Measurements from ENCODE around the gene CD247.

The CD247 gene

GRCh38 chr1:167532964-167533824 is 14.9 kb upstream of the CD247 start:
- Histone ChIP-seq H3K36me3 (ENCODE audit: insufficient read depth, low read length) (no peaks in the 10 kb centered on the region), H3K9me3 (ENCODE audit: low read depth, low read length) (no peaks in the 10 kb centered on the region), H3K27ac (no peak overlapping the region), H3K4me3 (no peak overlapping the region), H3K9ac (ENCODE audit: insufficient read length) (no peak overlapping the region)
- DNase-seq (ENCODE audit: low read depth, low spot score), result no peak
- TF ChIP-seq POLR2AphosphoS5 (IDR thresholded peaks at IDR 0.05; ENCODE audit: borderline replicate concordance, low read depth, low read length) (no peak), FOXP2 (optimal IDR thresholded peaks at IDR 0.05; ENCODE audit: control extremely low read depth, extremely low read length, insufficient read depth) (no peak), EZH2 (IDR thresholded peaks at IDR 0.05) (no peak)

- Histone ChIP-seq H3K27ac (no peak overlapping the region), H3K9me3 (ENCODE audit: low read depth, low read length) (no peaks in the 10 kb centered on the region), H3K36me3 (ENCODE audit: insufficient read depth, low read length) (no peaks in the 10 kb centered on the region), H3K4me3 (no peak overlapping the region), H3K9ac (ENCODE audit: insufficient read length) (no peak overlapping the region)
- DNase-seq (ENCODE audit: low read depth, low spot score), result no peak
- TF ChIP-seq FOXP2 (optimal IDR thresholded peaks at IDR 0.05; ENCODE audit: control extremely low read depth, extremely low read length, insufficient read depth) (no peak), POLR2AphosphoS5 (IDR thresholded peaks at IDR 0.05; ENCODE audit: borderline replicate concordance, low read depth, low read length) (no peak)
Observed at GRCh38 chr1:167532375-167532774, 14.0 kb upstream of the CD247 start.

- no peak overlapping the region for H3K27ac ChIP-seq
- TF ChIP-seq FOXP2 (optimal IDR thresholded peaks at IDR 0.05; ENCODE audit: control extremely low read depth, extremely low read length, insufficient read depth), result no peak
- no peak for TF ChIP-seq POLR2AphosphoS5 (IDR thresholded peaks at IDR 0.05; ENCODE audit: borderline replicate concordance, low read depth, low read length)
- no peak for TF ChIP-seq EZH2 (IDR thresholded peaks at IDR 0.05)
- H3K4me3 ChIP-seq, result no peak overlapping the region
- H3K36me3 ChIP-seq (ENCODE audit: insufficient read depth, low read length), result no peaks in the 10 kb centered on the region
- peak; percentile 37 for DNase-seq (ENCODE audit: low read depth, low spot score)
- H3K9ac ChIP-seq (ENCODE audit: insufficient read length), result no peak overlapping the region
- H3K9me3 ChIP-seq (ENCODE audit: low read depth, low read length), result no peaks in the 10 kb centered on the region
Observed at GRCh38 chr1:167529829-167530474, 11.6 kb upstream of the CD247 start.

- Histone ChIP-seq H3K9me3 (ENCODE audit: low read depth, low read length) (no peaks in the 10 kb centered on the region), H3K4me3 (no peak overlapping the region), H3K9ac (ENCODE audit: insufficient read length) (no peak overlapping the region), H3K27ac (no peak overlapping the region), H3K36me3 (ENCODE audit: insufficient read depth, low read length) (no peaks in the 10 kb centered on the region)
- TF ChIP-seq EZH2 (IDR thresholded peaks at IDR 0.05) (no peak), FOXP2 (optimal IDR thresholded peaks at IDR 0.05; ENCODE audit: control extremely low read depth, extremely low read length, insufficient read depth) (no peak)
- DNase-seq (ENCODE audit: low read depth, low spot score), result no peak
Observed at GRCh38 chr1:167528057-167528728, 9.9 kb upstream of the CD247 start.

- no peak for TF ChIP-seq POLR2AphosphoS5 (IDR thresholded peaks at IDR 0.05; ENCODE audit: borderline replicate concordance, low read depth, low read length)
- TF ChIP-seq EZH2 (IDR thresholded peaks at IDR 0.05), result no peak
- TF ChIP-seq FOXP2 (optimal IDR thresholded peaks at IDR 0.05; ENCODE audit: control extremely low read depth, extremely low read length, insufficient read depth), result no peak
- Histone ChIP-seq H3K9me3 (ENCODE audit: low read depth, low read length) (no peaks in the 10 kb centered on the region), H3K4me3 (no peak overlapping the region), H3K9ac (ENCODE audit: insufficient read length) (no peak overlapping the region), H3K36me3 (ENCODE audit: insufficient read depth, low read length) (no peaks in the 10 kb centered on the region), H3K27ac (no peak overlapping the region)
- no peak for DNase-seq (ENCODE audit: low read depth, low spot score)
Observed at GRCh38 chr1:167526667-167527383, 8.5 kb upstream of the CD247 start.

GRCh38 chr1:167524651-167525050 is 6.3 kb upstream of the CD247 start:
- no peak overlapping the region for H3K9ac ChIP-seq (ENCODE audit: insufficient read length)
- no peak overlapping the region for H3K4me3 ChIP-seq
- no peak for DNase-seq (ENCODE audit: low read depth, low spot score)
- H3K27ac ChIP-seq, result no peak overlapping the region
- no peaks in the 10 kb centered on the region for H3K9me3 ChIP-seq (ENCODE audit: low read depth, low read length)
- TF ChIP-seq POLR2AphosphoS5 (IDR thresholded peaks at IDR 0.05; ENCODE audit: borderline replicate concordance, low read depth, low read length) (no peak), EZH2 (IDR thresholded peaks at IDR 0.05) (no peak), FOXP2 (optimal IDR thresholded peaks at IDR 0.05; ENCODE audit: control extremely low read depth, extremely low read length, insufficient read depth) (no peak)
- H3K36me3 ChIP-seq (ENCODE audit: insufficient read depth, low read length), result no peaks in the 10 kb centered on the region

GRCh38 chr1:167522246-167522645 is 3.9 kb upstream of the CD247 start:
- no peak overlapping the region for H3K27ac ChIP-seq
- TF ChIP-seq EZH2 (IDR thresholded peaks at IDR 0.05), result no peak
- TF ChIP-seq FOXP2 (optimal IDR thresholded peaks at IDR 0.05; ENCODE audit: control extremely low read depth, extremely low read length, insufficient read depth), result no peak
- no peak for TF ChIP-seq POLR2AphosphoS5 (IDR thresholded peaks at IDR 0.05; ENCODE audit: borderline replicate concordance, low read depth, low read length)
- H3K9me3 ChIP-seq (ENCODE audit: low read depth, low read length), result no peaks in the 10 kb centered on the region
- DNase-seq (ENCODE audit: low read depth, low spot score), result no peak
- H3K4me3 ChIP-seq, result no peak overlapping the region
- no peak overlapping the region for H3K9ac ChIP-seq (ENCODE audit: insufficient read length)
- H3K36me3 ChIP-seq (ENCODE audit: insufficient read depth, low read length), result no peaks in the 10 kb centered on the region

- TF ChIP-seq EZH2 (IDR thresholded peaks at IDR 0.05), result no peak
- TF ChIP-seq POLR2AphosphoS5 (IDR thresholded peaks at IDR 0.05; ENCODE audit: borderline replicate concordance, low read depth, low read length), result no peak
- TF ChIP-seq FOXP2 (optimal IDR thresholded peaks at IDR 0.05; ENCODE audit: control extremely low read depth, extremely low read length, insufficient read depth), result no peak
Observed at GRCh38 chr1:167520711-167521206, 2.4 kb upstream of the CD247 start.

More at GRCh38 chr1:167520711-167521206, 2.4 kb upstream of the CD247 start:
- Histone ChIP-seq H3K36me3 (ENCODE audit: insufficient read depth, low read length) (no peaks in the 10 kb centered on the region), H3K9me3 (ENCODE audit: low read depth, low read length) (no peaks in the 10 kb centered on the region), H3K4me3 (no peak overlapping the region), H3K9ac (ENCODE audit: insufficient read length) (no peak overlapping the region), H3K27ac (no peak overlapping the region)
- no peak for DNase-seq (ENCODE audit: low read depth, low spot score)

All from SK-N-MC (cell line).